ENCODE measurements around the gene MCOLN3. TPM values are rescaled to one million over a fixed set of nuclear protein-coding genes. Genes with fewer than 3 reads are reported as not detected.
A peak's percentile ranks its signal among the peaks of the same experiment; 100 is the strongest.
"Not testable (repeated sequence)": the region's sequence is repeated elsewhere in the genome, so short reads cannot be mapped to it uniquely, and the experiment has no call there.

MCOLN3 gene
- total RNA-seq, 1 donor from 2014 or later, result 1.3 TPM

DNA sequence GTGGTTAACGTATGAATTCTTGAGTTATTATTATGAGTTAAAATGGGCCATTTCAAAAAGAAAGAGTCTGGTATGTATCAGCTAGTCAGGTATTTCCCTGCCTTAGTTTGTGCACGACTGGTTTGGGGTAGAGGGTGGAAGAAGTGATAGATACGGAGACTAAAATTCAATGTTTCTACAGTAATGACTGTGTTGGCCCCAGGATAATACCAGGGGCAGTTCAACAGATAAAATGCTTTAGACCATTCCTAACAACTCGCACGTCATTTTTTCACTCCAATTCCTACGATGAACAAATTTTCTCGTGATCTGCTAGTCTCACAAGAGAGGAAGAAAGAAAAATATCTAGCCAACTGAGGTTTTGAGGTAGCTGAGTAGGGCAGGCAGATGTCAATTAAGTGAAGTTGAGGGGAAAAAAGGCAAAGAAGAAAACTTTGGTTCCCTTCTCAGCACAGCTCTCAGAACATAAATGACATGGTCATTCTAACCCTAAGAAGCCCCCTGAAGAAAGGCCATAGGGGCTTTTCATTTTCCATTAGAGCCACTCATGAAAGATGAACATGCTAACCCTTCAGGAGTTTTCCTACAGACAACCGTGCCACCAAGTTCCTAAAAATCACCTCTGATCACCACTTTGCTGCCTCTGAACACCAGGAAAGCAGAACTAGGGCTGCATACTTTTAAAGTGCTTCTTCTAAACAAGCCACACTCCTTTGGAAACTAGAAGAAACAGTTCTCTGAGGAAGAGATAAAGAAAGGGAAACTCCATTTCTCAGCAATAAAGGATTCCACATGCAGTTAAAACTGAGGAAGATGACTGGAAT is 57.0 kb downstream of the MCOLN3 start:
- no peak for DNase-seq (ENCODE audit: low read depth)

DNA sequence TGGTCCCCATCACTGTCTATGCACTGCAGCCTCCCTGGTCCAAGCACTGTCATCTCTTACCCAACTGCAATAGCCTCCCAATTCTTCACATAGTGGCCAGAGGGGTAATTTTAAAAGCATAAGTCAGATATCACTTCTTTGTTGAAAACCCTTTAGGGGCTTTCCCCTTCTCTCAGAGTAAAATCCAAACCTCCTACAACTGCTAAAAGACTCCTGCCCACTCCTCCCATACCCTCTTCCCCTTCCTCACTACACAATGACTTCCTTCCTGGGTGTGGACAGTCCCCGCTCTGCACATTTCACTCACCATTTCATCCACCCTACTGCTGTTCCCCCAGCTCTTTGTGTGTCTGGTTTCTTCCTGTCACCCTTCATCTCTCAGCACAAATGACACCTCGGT is 59.7 kb downstream of the MCOLN3 start:
- DNase-seq (ENCODE audit: low read depth), result no peak

DNA sequence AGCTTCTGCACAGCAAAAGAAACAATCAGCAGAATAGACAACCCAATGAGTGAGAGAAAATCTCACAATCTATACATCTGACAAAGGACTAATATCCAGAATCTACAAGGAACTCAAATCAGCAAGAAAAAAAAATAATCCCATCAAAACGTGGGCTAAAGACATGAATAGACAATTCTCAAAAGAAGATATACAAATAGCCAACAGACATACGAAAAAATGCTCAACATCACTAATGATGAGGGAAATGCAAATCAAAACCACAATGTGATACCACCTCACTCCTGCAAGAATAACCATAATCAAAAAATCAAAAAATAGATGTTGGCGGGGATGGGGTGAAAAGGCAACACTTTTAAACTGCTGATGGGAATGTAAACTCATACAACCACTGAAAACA is 61.7 kb downstream of the MCOLN3 start:
- not testable (repeated sequence) for DNase-seq (ENCODE audit: low read depth)

DNA sequence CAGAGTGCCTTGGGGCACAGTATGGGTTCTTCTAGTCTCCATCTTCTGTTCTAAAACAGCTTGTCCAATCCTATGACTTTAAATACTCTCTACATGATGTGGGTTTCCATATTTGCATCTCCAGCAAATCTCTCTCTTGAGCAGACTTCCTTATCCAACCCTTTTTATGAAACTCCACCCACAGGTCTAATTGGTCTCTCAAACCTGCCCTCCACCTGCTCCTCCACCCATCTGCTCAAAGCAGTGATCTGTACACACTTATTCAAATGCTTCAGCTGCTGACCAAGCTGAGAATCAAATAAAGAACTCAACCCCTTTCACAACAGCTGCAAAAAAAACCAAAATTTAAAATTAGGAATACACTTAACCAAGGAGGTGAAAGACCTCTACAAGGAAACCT is 62.9 kb downstream of the MCOLN3 start:
- no peak for DNase-seq (ENCODE audit: low read depth)

DNA sequence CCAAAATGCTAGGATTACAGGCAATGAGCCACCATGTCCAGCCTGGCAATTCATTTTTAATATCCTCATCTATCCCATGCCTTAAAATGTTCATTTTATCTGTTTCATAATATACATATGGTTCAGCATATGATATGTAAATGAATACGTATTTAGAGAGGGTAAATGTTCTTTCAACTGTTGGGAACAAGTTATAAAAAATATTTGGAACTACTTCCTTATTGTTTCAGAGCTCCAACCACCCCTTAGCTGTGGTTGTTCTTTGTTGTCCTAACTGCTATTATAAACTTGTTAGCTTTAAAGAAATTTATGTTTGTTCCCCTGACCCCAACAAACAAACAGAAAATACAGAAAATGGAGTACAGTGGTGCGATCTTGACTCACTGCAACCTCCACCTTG is 65.9 kb downstream of the MCOLN3 start:
- no peak for DNase-seq (ENCODE audit: low read depth)

DNA sequence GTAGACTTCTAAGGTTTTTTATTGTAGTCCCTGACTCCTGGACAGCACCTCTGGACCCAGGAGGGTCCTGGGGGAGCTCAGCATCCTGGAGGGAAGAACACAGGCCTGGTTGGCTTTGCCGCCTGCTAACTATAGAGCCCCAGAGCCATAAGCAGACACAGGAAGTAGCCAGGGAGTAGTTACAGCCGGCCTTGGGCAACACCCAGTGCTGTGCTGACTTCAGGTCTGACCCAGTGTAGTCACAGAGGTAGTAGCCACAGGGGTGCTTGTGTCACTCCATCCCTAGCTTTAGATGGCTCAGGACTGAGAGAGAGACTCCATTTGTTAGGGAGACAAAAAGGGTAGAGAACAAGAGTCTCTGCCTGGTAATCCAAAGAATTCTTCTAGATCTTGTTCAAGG is 73.3 kb downstream of the MCOLN3 start:
- DNase-seq (ENCODE audit: low read depth), result no peak

DNA sequence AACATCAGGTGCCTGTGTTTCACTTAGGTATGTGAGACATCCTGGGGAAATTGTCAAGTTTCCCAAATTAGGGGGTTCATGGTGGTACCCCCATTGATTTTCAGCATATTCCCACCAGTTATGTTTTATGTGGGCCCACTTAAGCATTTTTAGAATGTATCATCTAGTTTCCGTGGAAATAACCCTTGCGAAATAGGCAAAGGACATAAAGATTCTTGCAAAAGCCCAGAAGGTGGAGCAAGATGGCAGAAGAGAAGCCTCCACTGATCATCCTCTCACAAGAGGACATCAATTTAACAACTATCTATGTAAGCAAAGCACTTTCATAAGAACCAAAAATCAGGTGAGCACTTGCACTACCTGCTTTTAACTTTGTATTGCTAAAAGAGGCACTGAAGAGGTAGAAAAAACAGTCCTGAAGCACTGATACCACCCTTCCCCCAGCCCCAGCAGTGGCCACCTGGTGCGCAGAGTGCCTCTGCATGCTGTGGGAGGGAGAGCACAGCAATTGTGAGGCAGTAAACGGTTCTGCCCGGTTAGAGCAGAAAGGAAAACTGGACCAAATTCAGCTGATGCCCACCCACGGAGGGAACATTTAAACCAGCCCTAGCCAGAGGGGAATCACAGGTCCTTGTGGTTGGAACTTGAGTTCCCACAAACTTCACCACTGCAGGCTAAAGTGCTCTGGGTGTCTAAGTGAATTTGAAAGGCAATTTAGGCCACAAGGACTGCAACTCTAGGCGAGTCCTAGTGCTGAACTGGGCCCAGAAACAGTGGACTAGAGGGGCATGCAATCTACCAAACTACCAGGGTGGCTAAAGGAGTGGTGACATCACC is 74.6 kb downstream of the MCOLN3 start:
- DNase-seq (ENCODE audit: low read depth), result no peak

DNA sequence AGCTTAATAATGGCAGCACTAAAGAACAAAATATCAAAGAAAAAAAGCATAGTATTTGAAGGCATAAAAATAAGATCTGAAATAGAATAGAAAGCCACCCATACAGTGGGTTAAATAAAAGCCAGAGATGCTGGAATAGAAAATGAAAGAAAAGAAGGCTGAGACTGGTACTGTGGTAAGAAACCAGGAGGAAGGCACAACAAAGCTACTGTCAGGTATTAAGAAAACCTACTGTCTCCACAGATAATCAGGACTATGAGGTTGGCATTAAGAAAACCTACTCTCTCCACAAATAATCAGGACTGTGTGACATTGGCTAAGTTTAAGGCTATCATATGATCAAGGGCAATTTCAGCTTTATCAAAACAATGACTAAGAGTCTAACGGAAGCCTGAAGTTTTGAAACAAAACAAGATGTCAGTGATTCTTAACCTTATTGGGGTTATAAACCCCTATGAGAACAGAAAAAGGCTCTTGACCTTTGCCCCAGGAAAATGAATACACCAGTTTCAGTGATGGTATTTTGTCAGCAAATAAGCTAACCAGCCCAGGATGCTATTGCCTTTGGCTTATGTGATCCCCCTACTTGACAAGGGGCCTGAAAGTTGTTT is 75.8 kb downstream of the MCOLN3 start:
- peak; percentile 31 for DNase-seq (ENCODE audit: low read depth)

DNA sequence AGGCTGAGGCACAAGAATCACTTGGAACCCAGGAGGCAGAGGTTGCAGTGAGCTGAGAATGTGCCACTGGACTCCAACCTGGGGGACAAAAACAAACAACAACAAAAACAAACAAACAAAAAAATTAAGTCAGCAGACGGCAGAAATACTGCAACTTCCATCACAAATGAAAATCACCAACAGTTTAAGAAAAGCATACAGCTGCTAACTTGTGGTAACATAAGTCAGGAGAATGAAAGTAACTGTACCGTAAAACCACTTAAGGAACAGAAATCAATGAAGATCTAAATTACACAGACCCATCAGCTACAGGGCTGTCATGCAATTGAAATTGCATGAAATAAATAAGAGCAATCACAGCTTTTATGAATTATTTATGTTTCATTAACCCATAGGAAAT is 76.3 kb downstream of the MCOLN3 start:
- DNase-seq (ENCODE audit: low read depth), result no peak

DNA sequence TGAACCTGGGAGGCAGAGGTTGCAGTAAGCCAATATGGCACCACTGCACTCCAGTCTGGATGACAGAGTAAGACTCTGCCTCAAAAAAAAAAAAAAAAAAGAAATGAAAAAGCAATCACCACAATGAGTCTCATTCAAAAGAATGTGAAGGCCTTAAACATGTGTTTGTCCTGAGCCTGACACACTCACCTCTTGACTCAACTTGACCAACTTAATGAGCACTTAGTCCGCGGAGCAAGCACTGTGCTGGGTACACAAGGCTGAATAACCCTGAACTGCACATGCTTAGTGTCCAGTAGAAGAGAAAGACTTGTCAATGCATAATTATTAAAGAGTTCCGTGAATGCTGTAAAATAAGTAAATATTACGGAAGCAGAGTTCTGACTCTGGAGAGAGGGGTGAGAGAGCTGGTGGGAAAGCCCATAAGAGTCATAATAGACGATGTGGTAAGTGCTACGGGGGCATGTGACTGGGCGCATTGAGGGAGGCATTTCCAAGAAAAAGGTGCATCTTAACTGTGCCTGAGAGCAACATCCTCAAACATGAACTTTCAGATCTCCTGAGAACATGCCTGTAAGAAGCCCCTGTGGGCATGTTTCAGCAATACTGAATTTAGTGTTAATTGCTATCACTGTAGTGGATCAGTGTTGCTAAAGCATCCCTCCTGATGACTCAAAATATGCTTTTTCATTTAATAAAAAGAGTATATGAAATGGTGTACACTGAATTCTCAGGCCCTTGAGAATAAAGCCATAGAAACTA is 78.6 kb downstream of the MCOLN3 start:
- DNase-seq (ENCODE audit: low read depth), result no peak

DNA sequence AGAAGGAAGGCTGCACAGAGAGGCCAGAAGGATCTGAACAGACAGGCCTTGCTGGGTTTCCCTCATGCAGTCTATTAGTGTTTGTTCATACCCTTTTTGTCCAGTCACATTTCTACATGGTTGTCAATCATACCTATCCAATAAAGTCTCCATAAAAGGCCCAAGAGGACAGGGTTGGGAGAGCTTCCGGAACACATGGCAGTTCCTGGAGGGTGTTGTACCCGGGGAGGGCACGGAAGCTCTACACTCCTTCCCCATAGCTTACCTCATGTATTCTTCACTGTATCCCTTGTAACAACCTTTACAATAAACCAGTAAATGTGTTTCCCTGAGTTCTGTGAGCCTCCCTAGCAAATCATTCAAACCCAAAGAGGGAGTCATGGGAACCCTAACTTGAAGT is 79.4 kb downstream of the MCOLN3 start:
- DNase-seq (ENCODE audit: low read depth), result no peak

DNA sequence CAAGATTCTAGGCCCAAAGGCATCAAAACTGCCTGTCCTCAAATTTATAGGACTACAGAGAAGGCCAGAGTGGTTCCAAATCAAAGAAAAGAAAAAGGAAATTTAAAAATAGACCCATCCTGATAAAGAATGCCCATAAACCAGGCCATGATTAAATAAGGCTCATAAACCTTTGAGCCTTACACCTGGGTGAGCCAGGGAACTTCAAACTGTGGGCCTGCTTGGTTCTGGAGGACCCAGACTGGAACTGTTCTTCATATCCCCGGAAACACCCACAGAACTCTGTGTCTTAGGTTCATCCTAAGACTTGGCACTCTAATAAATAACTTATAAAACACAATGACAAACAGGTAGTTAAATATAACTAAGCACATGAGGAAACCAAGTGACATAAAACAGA is 80.2 kb downstream of the MCOLN3 start:
- peak; percentile 19 for DNase-seq (ENCODE audit: low read depth)

Other genes with a start within 250 kb of the MCOLN3 start
- 0.05 and 0.69 TPM in 2 replicates for gene LPAR3, start 155.3 kb downstream of the MCOLN3 start, total RNA-seq
- 0.89 and 1.9 TPM in 2 replicates for gene MCOLN2, start 51.4 kb downstream of the MCOLN3 start, total RNA-seq
- gene SYDE2, start 152.5 kb upstream of the MCOLN3 start, total RNA-seq, result 6.4 and 9.7 TPM in 2 replicates
- 18.5 and 21.7 TPM in 2 replicates for gene C1orf52, start 211.2 kb upstream of the MCOLN3 start, total RNA-seq
- gene BCL10, start 228.1 kb upstream of the MCOLN3 start, total RNA-seq, result 40.0 and 84.0 TPM in 2 replicates